Kidney glomerular epithelial cell (primary cell): ENCODE measurements around the gene TICRR.
"Not testable (repeated sequence)": the region's sequence is repeated elsewhere in the genome, so short reads cannot be mapped to it uniquely, and the experiment has no call there.

ENCODE experiments used
- DNase-seq: peaks from one replicate; lab custom pipeline; 2025; lab: John Stamatoyannopoulos, UW

TICRR gene

GRCh38 chr15:89566181-89566580, 9.1 kb upstream of the TICRR start:
- no peak for DNase-seq

GRCh38 chr15:89566621-89567294, 8.5 kb upstream of the TICRR start:
- no peak for DNase-seq

GRCh38 chr15:89569090-89569745, 6.1 kb upstream of the TICRR start:
- DNase-seq = no peak

GRCh38 chr15:89575656-89576416, 567 bp downstream of the TICRR start:
- DNase-seq = no peak

GRCh38 chr15:89576417-89576773, 1.1 kb downstream of the TICRR start:
- peak; percentile 5 for DNase-seq

GRCh38 chr15:89577776-89578115, 2.5 kb downstream of the TICRR start:
- no peak for DNase-seq

GRCh38 chr15:89578146-89578545, 2.9 kb downstream of the TICRR start:
- DNase-seq = no peak

- DNase-seq = not testable (repeated sequence)
Observed at GRCh38 chr15:89580747-89581146, 5.5 kb downstream of the TICRR start.

- no peak for DNase-seq
Observed at GRCh38 chr15:89586651-89587050, 11.4 kb downstream of the TICRR start.

GRCh38 chr15:89587955-89588354, 12.7 kb downstream of the TICRR start:
- no peak for DNase-seq

- no peak for DNase-seq
Observed at GRCh38 chr15:89591834-89592233, 16.6 kb downstream of the TICRR start.

- no peak for DNase-seq
Observed at GRCh38 chr15:89593018-89593417, 17.7 kb downstream of the TICRR start.

- no peak for DNase-seq
Observed at GRCh38 chr15:89599021-89599420, 23.8 kb downstream of the TICRR start.

GRCh38 chr15:89611317-89611716, 36.0 kb downstream of the TICRR start:
- no peak for DNase-seq

GRCh38 chr15:89613031-89613430, 37.8 kb downstream of the TICRR start:
- no peak for DNase-seq

GRCh38 chr15:89614164-89614563, 38.9 kb downstream of the TICRR start:
- no peak for DNase-seq

GRCh38 chr15:89615135-89615534, 39.9 kb downstream of the TICRR start:
- no peak for DNase-seq

- no peak for DNase-seq
Observed at GRCh38 chr15:89616228-89616627, 41.0 kb downstream of the TICRR start.

- DNase-seq = no peak
Observed at GRCh38 chr15:89621547-89621946, 46.3 kb downstream of the TICRR start.

GRCh38 chr15:89623165-89623564, 47.9 kb downstream of the TICRR start:
- DNase-seq = no peak

- DNase-seq = no peak
Observed at GRCh38 chr15:89625716-89626115, 50.4 kb downstream of the TICRR start.

GRCh38 chr15:89627256-89627970, 52.1 kb downstream of the TICRR start:
- no peak for DNase-seq

- DNase-seq = no peak
Observed at GRCh38 chr15:89628301-89628700, 53.0 kb downstream of the TICRR start.
